Ishikawa (cell line): ENCODE results near the gene WNK2.

Experiments
- CEBPB ChIP-seq: IDR thresholded peaks from 2 replicates; pipeline ENCODE4 v1.6.1; 2012
- CREB1 ChIP-seq: IDR thresholded peaks from 2 replicates; pipeline ENCODE4 v1.6.1; 2012; ENCODE audit warnings: low read depth
- EGR1 ChIP-seq: IDR thresholded peaks from 2 replicates; pipeline ENCODE4 v1.6.1; 2012
- EP300 ChIP-seq: IDR thresholded peaks from 2 replicates; pipeline ENCODE4 v1.6.1; 2012; ENCODE audit warnings: borderline replicate concordance
- FOXM1 ChIP-seq: IDR thresholded peaks from 2 replicates; pipeline ENCODE4 v1.6.1; 2012; ENCODE audit warnings: low read depth, borderline replicate concordance
- MAX ChIP-seq: IDR thresholded peaks from 2 replicates; pipeline ENCODE4 v1.6.1; 2012
- NFIC ChIP-seq: IDR thresholded peaks from 2 replicates; pipeline ENCODE4 v1.6.1; 2012
- RAD21 ChIP-seq: IDR thresholded peaks from 2 replicates; pipeline ENCODE4 v1.6.1; 2012; ENCODE audit warnings: low read depth
- REST ChIP-seq: IDR thresholded peaks from 2 replicates; pipeline ENCODE4 v1.6.1; 2012; ENCODE audit warnings: low read depth, mild to moderate bottlenecking
- TAF1 ChIP-seq: IDR thresholded peaks from 2 replicates; pipeline ENCODE4 v1.6.1; 2012; ENCODE audit warnings: low read depth, mild to moderate bottlenecking
- TCF12 ChIP-seq: IDR thresholded peaks from 2 replicates; pipeline ENCODE4 v1.6.1; 2012; ENCODE audit warnings: low read depth
- TEAD4 ChIP-seq: IDR thresholded peaks from 2 replicates; pipeline ENCODE4 v1.6.1; 2012
- YY1 ChIP-seq: IDR thresholded peaks from 2 replicates; pipeline ENCODE4 v1.6.1; 2012; ENCODE audit warnings: low read depth
- ZBTB7A ChIP-seq: IDR thresholded peaks from 2 replicates; pipeline ENCODE4 v1.6.1; 2012; ENCODE audit warnings: low read depth
- TF ChIP-seq, protein P1 (sequence below): IDR thresholded peaks from 2 replicates; pipeline ENCODE4 v1.6.1; 2012

Gene WNK2

GRCh38 chr9:93180938-93181337 is 3.0 kb upstream of the WNK2 start:
- TF ChIP-seq EP300 (no peak), EGR1 (no peak), CREB1 (no peak), REST (no peak), RAD21 (no peak), TEAD4 (no peak), NFIC (no peak), YY1 (no peak), MAX (no peak), FOXM1 (no peak), TCF12 (no peak), ZBTB7A (no peak), CEBPB (no peak), TAF1 (no peak)
- TF ChIP-seq, protein P1, sequence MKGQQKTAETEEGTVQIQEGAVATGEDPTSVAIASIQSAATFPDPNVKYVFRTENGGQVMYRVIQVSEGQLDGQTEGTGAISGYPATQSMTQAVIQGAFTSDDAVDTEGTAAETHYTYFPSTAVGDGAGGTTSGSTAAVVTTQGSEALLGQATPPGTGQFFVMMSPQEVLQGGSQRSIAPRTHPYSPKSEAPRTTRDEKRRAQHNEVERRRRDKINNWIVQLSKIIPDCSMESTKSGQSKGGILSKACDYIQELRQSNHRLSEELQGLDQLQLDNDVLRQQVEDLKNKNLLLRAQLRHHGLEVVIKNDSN = no peak

- TF ChIP-seq CREB1 (no peak), YY1 (no peak), RAD21 (no peak), CEBPB (no peak)
Observed at GRCh38 chr9:93181672-93182435, 2.1 kb upstream of the WNK2 start.

GRCh38 chr9:93182572-93182971 is 1.4 kb upstream of the WNK2 start:
- no peak for TF ChIP-seq YY1
- TF ChIP-seq, protein P1 = no peak

DNA sequence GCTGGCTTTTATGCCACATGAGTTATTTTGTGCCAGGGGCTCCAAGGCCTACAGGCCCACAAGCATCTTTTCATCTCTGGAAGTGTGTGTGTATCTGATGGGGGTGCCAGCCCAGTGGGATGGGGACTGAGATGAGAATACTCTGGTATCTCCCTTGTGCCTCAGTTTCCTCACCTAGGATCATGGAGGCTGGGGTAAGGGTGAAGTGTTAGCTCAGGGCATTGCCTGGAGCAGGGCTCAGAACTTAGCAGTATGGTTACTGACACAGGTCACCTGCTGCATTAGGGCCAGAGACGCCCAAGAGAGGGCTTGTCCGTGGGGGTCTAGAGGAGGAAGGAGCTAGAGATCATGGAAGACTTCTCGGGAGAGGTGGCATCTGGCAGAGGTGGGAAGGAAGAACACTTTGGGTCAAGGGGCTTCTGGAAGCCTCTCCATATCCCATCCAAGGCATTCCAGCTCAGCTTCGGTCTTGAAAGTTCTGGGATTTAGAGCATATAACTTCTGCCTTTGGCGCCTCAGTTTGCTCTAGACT is 742 bp upstream of the WNK2 start:
- TF ChIP-seq, protein P1 = no peak
- TF ChIP-seq REST (no peak), MAX (no peak), CEBPB (no peak), ZBTB7A (no peak), EGR1 (no peak), TEAD4 (no peak), YY1 (no peak), CREB1 (no peak), TCF12 (no peak), NFIC (no peak), TAF1 (no peak)

- TF ChIP-seq TCF12 = no peak
- no peak for TF ChIP-seq TAF1
- no peak for TF ChIP-seq NFIC
- no peak for TF ChIP-seq ZBTB7A
- no peak for TF ChIP-seq RAD21
- no peak for TF ChIP-seq YY1
- TF ChIP-seq, protein P1 = no peak
- no peak for TF ChIP-seq REST
- no peak for TF ChIP-seq TEAD4
- no peak for TF ChIP-seq FOXM1
- TF ChIP-seq CREB1 = no peak
- no peak for TF ChIP-seq CEBPB
- no peak for TF ChIP-seq EP300
Observed at GRCh38 chr9:93184432-93185265, 710 bp downstream of the WNK2 start.
